OCI-LY7 (cell line): ENCODE data around the gene CMSS1. TPM values are rescaled to one million over a fixed set of nuclear protein-coding genes. Genes with fewer than 3 reads are reported as not detected.

ENCODE experiments used
- BruUV-seq: library from RNA; stranded (reverse); fragments of 400-500 nt; replicated peaks from 2 replicates; lab custom pipeline; 2021; lab: Mats Ljungman, UMichigan
- CTCF ChIA-PET: fragments of 300-600 bp; sonication (Branson Sonifier 250); formaldehyde crosslinking; loops from one replicate; lab custom pipeline; 2022; ENCODE audit warnings: antibody characterized with exemption; ENCODE audit not compliant: unreplicated experiment; lab: Charles Lee
- POLR2A ChIA-PET: fragments of 300-600 bp; sonication (Branson Sonifier 250); formaldehyde crosslinking; loops from one replicate; lab custom pipeline; 2022; ENCODE audit warnings: antibody characterized with exemption; lab: Charles Lee
- DNase-seq: peaks from one replicate; pipeline ENCODE4 v3.0.0-alpha.2; 2015; ENCODE audit warnings: low spot score
- H2AFZ ChIP-seq: fragments of 200-600 bp; sonication (generic), shearing (Covaris generic); 2 replicates; pipeline ENCODE4 v1.6.1; 2014; ENCODE audit warnings: mild to moderate bottlenecking, antibody characterized with exemption, low read length, moderate library complexity
- H3K27ac ChIP-seq: fragments of 200-600 bp; sonication (generic); 2 replicates; pipeline ENCODE4 v1.5.1; 2014; ENCODE audit warnings: mixed run types, low read depth, mild to moderate bottlenecking, moderate library complexity, low read length, inconsistent platforms; ENCODE audit not compliant: poor library complexity, severe bottlenecking
- H3K36me3 ChIP-seq: fragments of 200-600 bp; sonication (generic); 2 replicates; pipeline ENCODE4 v1.6.1; 2014; ENCODE audit warnings: mild to moderate bottlenecking, antibody characterized with exemption, low read length, moderate library complexity, mixed read lengths; ENCODE audit not compliant: insufficient read depth
- H3K4me1 ChIP-seq: fragments of 200-600 bp; sonication (generic); 2 replicates; pipeline ENCODE4 v1.5.1; 2014; ENCODE audit warnings: mild to moderate bottlenecking, low read length; ENCODE audit not compliant: insufficient read depth, poor library complexity, severe bottlenecking
- H3K4me2 ChIP-seq: fragments of 200-600 bp; sonication (generic); 2 replicates; pipeline ENCODE4 v1.6.1; 2014; ENCODE audit warnings: mild to moderate bottlenecking, low read length
- H3K4me3 ChIP-seq: fragments of 200-600 bp; sonication (generic); 2 replicates; pipeline ENCODE4 v1.5.1; 2014; ENCODE audit warnings: mild to moderate bottlenecking, low read depth, low read length; ENCODE audit not compliant: poor library complexity, severe bottlenecking
- H3K79me2 ChIP-seq: fragments of 200-600 bp; sonication (generic); 2 replicates; pipeline ENCODE4 v1.6.1; 2016; ENCODE audit warnings: low read depth, mild to moderate bottlenecking, low read length, moderate library complexity, mixed read lengths; ENCODE audit not compliant: insufficient read depth
- H3K9me2 ChIP-seq: fragments of 200-600 bp; sonication (generic); 2 replicates; pipeline ENCODE4 v1.6.1; 2016; ENCODE audit warnings: mild to moderate bottlenecking, low read length, mixed read lengths; ENCODE audit not compliant: insufficient read depth
- H3K9me3 ChIP-seq: fragments of 200-600 bp; sonication (generic); 2 replicates; pipeline ENCODE4 v1.6.1; 2014; ENCODE audit warnings: mild to moderate bottlenecking, mixed run types, low read length, mixed read lengths
- H4K20me1 ChIP-seq: fragments of 200-600 bp; sonication (generic); 2 replicates; pipeline ENCODE4 v1.6.1; 2014; ENCODE audit warnings: mild to moderate bottlenecking, antibody characterized with exemption, low read length, moderate library complexity, mixed read lengths; ENCODE audit not compliant: insufficient read depth
- CTCF ChIP-seq: fragments of 200-600 bp; sonication (generic); conservative IDR thresholded peaks from 2 replicates; pipeline ENCODE4 v1.5.1; 2014; ENCODE audit warnings: mild to moderate bottlenecking, antibody characterized with exemption, low read length, moderate library complexity, mixed read lengths
- EZH2phosphoT487 ChIP-seq: fragments of 200-600 bp; sonication (generic); IDR thresholded peaks from 2 replicates; pipeline ENCODE4 v1.6.1; 2018; ENCODE audit warnings: low read depth, borderline replicate concordance, mild to moderate bottlenecking, mixed run types, antibody characterized with exemption, low read length, moderate library complexity, mixed read lengths
- intact Hi-C: fragments of 100-400 bp; cut with micrococcal nuclease; formaldehyde crosslinking; loops from one replicate; pipeline ENCODE4 v1.10.0; 2022; ENCODE audit not compliant: unreplicated experiment
- total RNA-seq, 2 experiments: library from RNA; depleted of rRNA in 1 of 2; stranded (reverse); fragments of >200 nt in 1 of 2; shearing (Covaris generic) in 1 of 2; gene quantifications; 2 replicates each; pipeline ENCODE4 v1.2.3, GENCODE V29; 2014 to 2022

CMSS1 gene
- total RNA-seq, 2 experiments from 2014 or later: 25.7 to 46.6 TPM

GRCh38 chr3:99945328-99945995 is 127.8 kb downstream of the CMSS1 start:
- H3K4me3 ChIP-seq: no peak overlapping the region
- TF ChIP-seq EZH2phosphoT487 (no peak), CTCF (no peak)
- no peak overlapping the region for H3K4me2 ChIP-seq
- no peaks in the 10 kb centered on the region for H3K79me2 ChIP-seq
- POLR2A ChIA-PET: interaction anchor here (0.7 kb wide), 1 partner anchor 12 kb away, joined by 3 read pairs; no protein-coding TSS in a partner anchor
- no peak overlapping the region for H2AFZ ChIP-seq
- BruUV-seq: no TSS peak
- H3K36me3 ChIP-seq: no peaks in the 10 kb centered on the region
- H3K9me3 ChIP-seq: no peaks in the 10 kb centered on the region
- H4K20me1 ChIP-seq: peaks cover 3% of the 10 kb centered on the region; the same call in 1 of the 2 replicates
- H3K9me2 ChIP-seq: no peaks in the 10 kb centered on the region
- DNase-seq: no peak
- H3K4me1 ChIP-seq: no peaks in the 10 kb centered on the region
- CTCF ChIA-PET: no interaction called here
- intact Hi-C loops: no loop called here
- H3K27ac ChIP-seq: no peak overlapping the region

DNA sequence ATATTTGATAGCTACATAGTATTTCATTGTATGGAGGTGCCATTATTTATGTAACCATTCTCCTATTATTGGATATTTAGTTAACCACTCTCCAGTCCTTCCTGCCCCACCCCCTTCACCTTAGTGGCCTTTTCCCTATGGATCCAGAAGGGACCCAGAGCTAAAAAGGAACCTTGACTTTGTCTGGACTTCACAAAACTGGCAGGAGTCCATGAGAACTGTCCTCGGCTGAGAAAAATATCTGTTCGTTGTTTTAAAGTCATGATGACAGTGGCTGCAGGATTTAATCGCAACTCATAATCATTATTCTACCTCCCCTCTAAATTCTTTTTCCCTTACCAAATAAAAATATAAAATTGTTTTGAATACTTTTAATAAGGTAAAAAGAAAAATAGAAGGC is 129.7 kb downstream of the CMSS1 start:
- H3K4me1 ChIP-seq: no peaks in the 10 kb centered on the region
- CTCF ChIA-PET: no interaction called here
- no peak for DNase-seq
- no peaks in the 10 kb centered on the region for H3K9me2 ChIP-seq
- H4K20me1 ChIP-seq: peaks cover 3% of the 10 kb centered on the region; the same call in 1 of the 2 replicates
- intact Hi-C loops: no loop called here
- H3K36me3 ChIP-seq: no peaks in the 10 kb centered on the region
- TF ChIP-seq EZH2phosphoT487 (no peak), CTCF (no peak)
- POLR2A ChIA-PET: interaction anchor here (0.7 to 1.7 kb wide), 3 partner anchors 9 to 687 kb away, joined by 3 to 7 read pairs (median 5); no protein-coding TSS in a partner anchor
- no peak overlapping the region for H3K4me3 ChIP-seq
- H3K4me2 ChIP-seq: no peak overlapping the region
- H3K9me3 ChIP-seq: no peaks in the 10 kb centered on the region
- BruUV-seq: no TSS peak
- H3K27ac ChIP-seq: no peak overlapping the region
- H2AFZ ChIP-seq: no peak overlapping the region
- H3K79me2 ChIP-seq: no peaks in the 10 kb centered on the region

GRCh38 chr3:99948467-99949089 is 130.9 kb downstream of the CMSS1 start:
- no peaks in the 10 kb centered on the region for H3K9me3 ChIP-seq
- no TSS peak for BruUV-seq
- CTCF ChIA-PET: no interaction called here

More at GRCh38 chr3:99948467-99949089, 130.9 kb downstream of the CMSS1 start:
- H3K4me3 ChIP-seq: no peak overlapping the region
- no peaks in the 10 kb centered on the region for H3K9me2 ChIP-seq
- H3K4me1 ChIP-seq: no peaks in the 10 kb centered on the region
- H4K20me1 ChIP-seq: peaks cover 3% of the 10 kb centered on the region; the same call in 1 of the 2 replicates
- no peak for TF ChIP-seq CTCF
- no peak for TF ChIP-seq EZH2phosphoT487
- no peak overlapping the region for H2AFZ ChIP-seq
- no peak overlapping the region for H3K27ac ChIP-seq
- no peak overlapping the region for H3K4me2 ChIP-seq
- DNase-seq: no peak
- H3K36me3 ChIP-seq: no peaks in the 10 kb centered on the region
- intact Hi-C loops: no loop called here
- POLR2A ChIA-PET: interaction anchor here (1.7 kb wide), 1 partner anchor 10 kb away, joined by 7 read pairs; no protein-coding TSS in a partner anchor
- H3K79me2 ChIP-seq: no peaks in the 10 kb centered on the region
